Panc1 (cell line): ENCODE measurements around the gene HOXC6.

Experiments
- POLR2AphosphoS5 ChIP-seq: IDR thresholded peaks from 2 replicates; pipeline ENCODE4 v1.6.1; 2012; ENCODE audit warnings: mild to moderate bottlenecking, low read depth, low read length, moderate library complexity
- REST ChIP-seq, 2 experiments: IDR thresholded peaks; 2 replicates each; pipeline ENCODE4 v1.6.1; 2011 to 2012; ENCODE audit warnings: low read depth in 2 of 2, control low read depth in 1 of 2, low read length in 1 of 2, mild to moderate bottlenecking in 1 of 2, moderate library complexity in 1 of 2; ENCODE audit not compliant: insufficient read depth in 1 of 2
- SIN3A ChIP-seq: IDR thresholded peaks from 2 replicates; pipeline ENCODE4 v1.6.1; 2012; ENCODE audit warnings: low read depth, mild to moderate bottlenecking, low read length, moderate library complexity, borderline replicate concordance; ENCODE audit not compliant: insufficient read depth
- TCF7L2 ChIP-seq: IDR thresholded peaks from 2 replicates; pipeline ENCODE4 v1.6.1; 2011; ENCODE audit warnings: mild to moderate bottlenecking, low read depth, low read length, inconsistent platforms
- TF ChIP-seq, protein P1 (sequence below): fragments of 450-650 bp; IDR thresholded peaks from 2 replicates; pipeline ENCODE4 v1.5.1; 2017; ENCODE audit warnings: mild to moderate bottlenecking

DNA sequence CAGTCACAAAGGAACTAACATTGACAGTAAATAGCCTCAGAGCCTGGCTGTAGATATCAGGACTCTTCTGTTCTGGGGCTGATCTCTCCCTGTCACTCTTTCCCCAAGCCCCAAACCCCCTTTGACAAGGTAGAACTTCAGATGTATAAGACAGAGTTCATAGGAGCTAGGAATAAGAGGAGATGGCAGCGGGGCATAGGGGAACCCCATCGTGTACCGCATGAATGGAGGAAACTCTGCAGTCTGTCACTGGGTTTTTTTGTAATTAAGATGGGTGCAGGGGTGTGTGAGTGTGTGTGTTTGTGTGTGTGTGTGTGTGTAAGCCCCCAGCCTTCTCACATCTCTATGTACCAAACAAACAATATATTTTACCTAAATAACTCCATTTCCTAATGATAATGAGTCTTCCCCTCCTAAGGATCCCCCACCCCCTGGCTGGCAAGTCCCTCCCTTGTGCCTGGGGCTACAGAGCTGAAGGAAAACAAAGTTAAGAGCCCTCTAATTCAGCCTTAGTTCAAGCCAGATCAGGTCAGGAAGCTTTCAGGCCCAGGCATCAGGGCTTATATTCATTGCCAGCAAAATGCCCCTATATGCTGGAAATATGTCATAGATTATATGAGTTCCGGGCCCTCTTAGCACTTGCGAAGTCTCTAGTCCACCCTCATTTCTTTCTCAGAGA is 16.3 kb downstream of the HOXC6 start:
- TF ChIP-seq REST (IDR thresholded peaks at IDR 0.05; ENCODE audit: insufficient read depth in 1 of 2, low read depth in 2 of 2, low read length in 1 of 2) (no peak), POLR2AphosphoS5 (no peak), TCF7L2 (no peak), SIN3A (no peak)
- TF ChIP-seq, protein P1, sequence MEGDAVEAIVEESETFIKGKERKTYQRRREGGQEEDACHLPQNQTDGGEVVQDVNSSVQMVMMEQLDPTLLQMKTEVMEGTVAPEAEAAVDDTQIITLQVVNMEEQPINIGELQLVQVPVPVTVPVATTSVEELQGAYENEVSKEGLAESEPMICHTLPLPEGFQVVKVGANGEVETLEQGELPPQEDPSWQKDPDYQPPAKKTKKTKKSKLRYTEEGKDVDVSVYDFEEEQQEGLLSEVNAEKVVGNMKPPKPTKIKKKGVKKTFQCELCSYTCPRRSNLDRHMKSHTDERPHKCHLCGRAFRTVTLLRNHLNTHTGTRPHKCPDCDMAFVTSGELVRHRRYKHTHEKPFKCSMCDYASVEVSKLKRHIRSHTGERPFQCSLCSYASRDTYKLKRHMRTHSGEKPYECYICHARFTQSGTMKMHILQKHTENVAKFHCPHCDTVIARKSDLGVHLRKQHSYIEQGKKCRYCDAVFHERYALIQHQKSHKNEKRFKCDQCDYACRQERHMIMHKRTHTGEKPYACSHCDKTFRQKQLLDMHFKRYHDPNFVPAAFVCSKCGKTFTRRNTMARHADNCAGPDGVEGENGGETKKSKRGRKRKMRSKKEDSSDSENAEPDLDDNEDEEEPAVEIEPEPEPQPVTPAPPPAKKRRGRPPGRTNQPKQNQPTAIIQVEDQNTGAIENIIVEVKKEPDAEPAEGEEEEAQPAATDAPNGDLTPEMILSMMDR, result no peak
